GM19043 (cell line): Measurements from ENCODE around the gene SLC24A3.

Source experiments
- ATAC-seq: cut with Tn5 transposase; IDR thresholded peaks from one replicate; pipeline ENCODE4 v1.9.1; 2021; ENCODE audit warnings: low read depth; ENCODE audit not compliant: unreplicated experiment

SLC24A3 gene

GRCh38 chr20:19723813-19724430 is 511.5 kb downstream of the SLC24A3 start:
- no peak for ATAC-seq

GRCh38 chr20:19725373-19725772 is 512.9 kb downstream of the SLC24A3 start:
- ATAC-seq: no peak

GRCh38 chr20:19725814-19726525 is 513.5 kb downstream of the SLC24A3 start:
- no peak for ATAC-seq

GRCh38 chr20:19727251-19727847 is 514.9 kb downstream of the SLC24A3 start:
- ATAC-seq: no peak

GRCh38 chr20:19729672-19730071 is 517.2 kb downstream of the SLC24A3 start:
- ATAC-seq: no peak

- no peak for ATAC-seq
Observed at GRCh38 chr20:19730706-19731105, 518.3 kb downstream of the SLC24A3 start.

- no peak for ATAC-seq
Observed at GRCh38 chr20:19734811-19735210, 522.4 kb downstream of the SLC24A3 start.

GRCh38 chr20:19735446-19735845 is 523.0 kb downstream of the SLC24A3 start:
- ATAC-seq: no peak

GRCh38 chr20:19737025-19737424 is 524.6 kb downstream of the SLC24A3 start:
- no peak for ATAC-seq

GRCh38 chr20:19738951-19739350 is 526.5 kb downstream of the SLC24A3 start:
- no peak for ATAC-seq

GRCh38 chr20:19739351-19739750 is 526.9 kb downstream of the SLC24A3 start:
- ATAC-seq: no peak

GRCh38 chr20:19740512-19740911 is 528.1 kb downstream of the SLC24A3 start:
- no peak for ATAC-seq

- ATAC-seq: no peak
Observed at GRCh38 chr20:19741924-19742323, 529.5 kb downstream of the SLC24A3 start.

- no peak for ATAC-seq
Observed at GRCh38 chr20:19742974-19743639, 530.7 kb downstream of the SLC24A3 start.

- no peak for ATAC-seq
Observed at GRCh38 chr20:19743640-19743995, 531.2 kb downstream of the SLC24A3 start.

- no peak for ATAC-seq
Observed at GRCh38 chr20:19745106-19745505, 532.7 kb downstream of the SLC24A3 start.

GRCh38 chr20:19745584-19745983 is 533.1 kb downstream of the SLC24A3 start:
- no peak for ATAC-seq

- no peak for ATAC-seq
Observed at GRCh38 chr20:19746396-19746795, 534.0 kb downstream of the SLC24A3 start.

- ATAC-seq: no peak
Observed at GRCh38 chr20:19747903-19748302, 535.5 kb downstream of the SLC24A3 start.

- ATAC-seq: no peak
Observed at GRCh38 chr20:19748681-19749080, 536.2 kb downstream of the SLC24A3 start.

- ATAC-seq: no peak
Observed at GRCh38 chr20:19749618-19750071, 537.2 kb downstream of the SLC24A3 start.
